HCT116 (cell line): ENCODE results near the gene UBTD1. TPM values are rescaled to one million over a fixed set of nuclear protein-coding genes. Genes with fewer than 3 reads are reported as not detected.

Experiments
- ATAC-seq: fragments of 200-7000 bp; cut with Tn5 transposase; 2 replicates; pipeline ENCODE4 v1.9.1; 2020; ENCODE audit warnings: mild to moderate bottlenecking, moderate library complexity
- BruUV-seq: library from RNA; stranded (reverse); fragments of 400-500 nt; replicated peaks from 2 replicates; lab custom pipeline; 2021; lab: Mats Ljungman, UMichigan
- CTCF ChIA-PET: fragments of 300-600 bp; sonication (Branson Sonifier 250); formaldehyde crosslinking; loops from one replicate; lab custom pipeline; 2021; ENCODE audit warnings: antibody characterized with exemption; lab: Charles Lee
- POLR2A ChIA-PET: fragments of 300-600, 350-600 bp; sonication (Branson Sonifier 250); formaldehyde crosslinking; loops from one replicate; lab custom pipeline; 2021; ENCODE audit warnings: antibody characterized with exemption; lab: Charles Lee
- RAD21 ChIA-PET, 2 experiments: fragments of 300-600 bp; sonication (Branson Sonifier 250); formaldehyde crosslinking; loops; one replicate each; lab custom pipeline; 2023; ENCODE audit warnings: low total read pairs in 2 of 2; ENCODE audit not compliant: uncharacterized antibody in 2 of 2, unreplicated experiment in 2 of 2, low non-redundant PET in 1 of 2; lab: Charles Lee
- DNase-seq: peaks from one replicate; pipeline ENCODE4 v3.0.0-alpha.2; 2010; ENCODE audit warnings: low read depth, low spot score
- H2AFZ ChIP-seq: fragments of 200-600 bp; shearing (Covaris generic), sonication (generic); 2 replicates; pipeline ENCODE4 v1.6.1; 2017; ENCODE audit warnings: low read depth, mixed run types, mixed read lengths, antibody characterized with exemption, low read length; ENCODE audit not compliant: poor library complexity, severe bottlenecking
- H3K27ac ChIP-seq: 2 replicates; pipeline ENCODE4 v1.5.1; 2012; ENCODE audit warnings: low read depth, low read length
- H3K27me3 ChIP-seq: fragments of 200-600 bp; sonication (generic); 2 replicates; pipeline ENCODE4 v1.6.1; 2016; ENCODE audit warnings: mixed run types, low read length, mixed read lengths; ENCODE audit not compliant: insufficient read depth
- H3K36me3 ChIP-seq, 2 experiments: fragments of 200-500 bp in 1 of 2; fragments of 200-600 bp in 1 of 2; sonication (Bioruptor generic) in 1 of 2; sonication (generic) in 1 of 2; 2 replicates each; pipeline versions ENCODE4 v1.5.1 to v1.6.1; 2014 to 2016; ENCODE audit warnings: low read length in 2 of 2, inconsistent platforms in 1 of 2, mixed read lengths in 1 of 2, mixed run types in 1 of 2; ENCODE audit not compliant: insufficient read depth in 2 of 2, control insufficient read depth in 1 of 2
- H3K4me1 ChIP-seq, 2 experiments: fragments of 200-600 bp in 1 of 2; sonication (generic) in 1 of 2; 2 replicates each; pipeline versions ENCODE4 v1.5.1 to v1.6.1; 2012 to 2017; ENCODE audit warnings: low read length in 2 of 2, inconsistent platforms in 1 of 2, mild to moderate bottlenecking in 1 of 2, mixed read lengths in 1 of 2, mixed run types in 1 of 2, moderate library complexity in 1 of 2; ENCODE audit not compliant: insufficient read depth in 2 of 2, control insufficient read depth in 1 of 2
- H3K4me2 ChIP-seq: fragments of 200-600 bp; sonication (generic); 2 replicates; pipeline ENCODE4 v1.6.1; 2017; ENCODE audit warnings: mixed run types, low read length, mixed read lengths
- H3K4me3 ChIP-seq, 2 experiments: fragments of 200-600 bp in 1 of 2; sonication (generic) in 1 of 2; replicated peaks in 1 of 2; 2 replicates each; pipeline ENCODE4 v1.5.1; 2011 to 2016; ENCODE audit warnings: low read length in 2 of 2, control low read depth in 1 of 2, low read depth in 1 of 2, mild to moderate bottlenecking in 1 of 2, mixed read lengths in 1 of 2, mixed run types in 1 of 2
- H3K79me2 ChIP-seq: fragments of 200-600 bp; sonication (generic); 2 replicates; pipeline ENCODE4 v1.6.1; 2017; ENCODE audit warnings: mild to moderate bottlenecking, mixed run types, low read length, moderate library complexity, mixed read lengths; ENCODE audit not compliant: insufficient read depth
- H3K9ac ChIP-seq: fragments of 200-600 bp; sonication (generic); 2 replicates; pipeline ENCODE4 v1.6.1; 2016; ENCODE audit warnings: low read length, mixed read lengths
- H3K9me2 ChIP-seq: fragments of 200-600 bp; sonication (generic), shearing (Covaris generic); 2 replicates; pipeline ENCODE4 v1.6.1; 2017; ENCODE audit warnings: mixed run types, mild to moderate bottlenecking, moderate library complexity; ENCODE audit not compliant: insufficient read depth
- H3K9me3 ChIP-seq, 2 experiments: fragments of 200-500 bp in 1 of 2; fragments of 200-600 bp in 1 of 2; sonication (Bioruptor generic) in 1 of 2; sonication (generic) in 1 of 2; 2 replicates each; pipeline ENCODE4 v1.6.1; 2014 to 2017; ENCODE audit warnings: low read length in 2 of 2, mixed read lengths in 2 of 2, inconsistent platforms in 1 of 2, low read depth in 1 of 2, mild to moderate bottlenecking in 1 of 2, mixed run types in 1 of 2, moderate library complexity in 1 of 2; ENCODE audit not compliant: control insufficient read depth in 1 of 2, insufficient read depth in 1 of 2
- H4K20me1 ChIP-seq: fragments of 200-600 bp; sonication (generic), shearing (Covaris generic); 2 replicates; pipeline ENCODE4 v1.6.1; 2017; ENCODE audit warnings: mixed run types, mild to moderate bottlenecking, moderate library complexity; ENCODE audit not compliant: insufficient read depth
- ATF3 ChIP-seq: IDR thresholded peaks from 2 replicates; pipeline ENCODE4 v1.6.1; 2012
- CBX3 ChIP-seq: IDR thresholded peaks from 2 replicates; pipeline ENCODE4 v1.6.1; 2012; ENCODE audit warnings: low read depth
- EGR1 ChIP-seq: IDR thresholded peaks from 2 replicates; pipeline ENCODE4 v1.6.1; 2012; ENCODE audit warnings: low read depth
- FOSL1 ChIP-seq: IDR thresholded peaks from 2 replicates; pipeline ENCODE4 v1.6.1; 2012; ENCODE audit warnings: low read depth
- MAX ChIP-seq: IDR thresholded peaks from 2 replicates; pipeline ENCODE4 v1.6.1; 2012
- SIN3A ChIP-seq: IDR thresholded peaks from 2 replicates; pipeline ENCODE4 v1.6.1; 2012; ENCODE audit warnings: low read depth
- SP1 ChIP-seq: IDR thresholded peaks from 2 replicates; pipeline ENCODE4 v1.6.1; 2012; ENCODE audit warnings: low read depth
- SRF ChIP-seq: IDR thresholded peaks from 2 replicates; pipeline ENCODE4 v1.6.1; 2012; ENCODE audit warnings: low read depth
- TCF7L2 ChIP-seq: IDR thresholded peaks from 2 replicates; pipeline ENCODE4 v1.7.0; 2011; ENCODE audit warnings: borderline replicate concordance, inconsistent platforms; ENCODE audit not compliant: insufficient read depth, insufficient read length; ENCODE audit errors: extremely low read depth
- YY1 ChIP-seq: IDR thresholded peaks from 2 replicates; pipeline ENCODE4 v1.6.1; 2011; ENCODE audit warnings: low read length, low read depth, moderate library complexity, mild to moderate bottlenecking; ENCODE audit not compliant: insufficient replicate concordance; ENCODE audit errors: extremely low read depth
- ZBTB33 ChIP-seq: IDR thresholded peaks from 2 replicates; pipeline ENCODE4 v1.6.1; 2011; ENCODE audit warnings: mild to moderate bottlenecking, low read length, moderate library complexity; ENCODE audit not compliant: insufficient replicate concordance; ENCODE audit errors: extremely low read depth
- ZFX ChIP-seq: fragments of 450-650 bp; IDR thresholded peaks from 2 replicates; pipeline ENCODE4 v1.6.1; 2017
- intact Hi-C: fragments of 100-400 bp; cut with micrococcal nuclease; formaldehyde crosslinking; loops from 2 replicates; pipeline ENCODE4 v1.10.0; 2022
- total RNA-seq: library from RNA; stranded (reverse); gene quantifications from one replicate; pipeline ENCODE4 v1.2.1, GENCODE V29; 2021; ENCODE audit not compliant: unreplicated experiment

The UBTD1 gene
- total RNA-seq, 1 experiment from 2014 or later: 12.8 TPM

GRCh38 chr10:97510686-97511085, 12.0 kb downstream of the UBTD1 start:
- Histone ChIP-seq H2AFZ (no peak overlapping the region), H3K36me3 (no peaks in the 10 kb centered on the region), H3K9me2 (no peaks in the 10 kb centered on the region), H3K9me3 (no peaks in the 10 kb centered on the region), H3K9ac (no peak overlapping the region)
- POLR2A ChIA-PET: no interaction called here
- no peak for DNase-seq
- TF ChIP-seq FOSL1 (no peak), CBX3 (no peak), ZBTB33 (no peak), EGR1 (no peak), TCF7L2 (no peak), ATF3 (no peak), MAX (no peak), SRF (no peak), SIN3A (no peak), SP1 (no peak), ZFX (no peak), YY1 (no peak)
- TF ChIP-seq, all 23 proteins: peak for 0
- H3K27me3 ChIP-seq: no peaks in the 10 kb centered on the region
- H3K4me2 ChIP-seq: no peak overlapping the region
- no peaks in the 10 kb centered on the region for H3K4me1 ChIP-seq
- no TSS peak for BruUV-seq
- H3K4me3 ChIP-seq: no peak overlapping the region
- H3K27ac ChIP-seq: no peak overlapping the region
- no peak for ATAC-seq
- no peaks in the 10 kb centered on the region for H4K20me1 ChIP-seq
- intact Hi-C loops: no loop called here
- RAD21 ChIA-PET: no interaction called here
- CTCF ChIA-PET: no interaction called here
- H3K79me2 ChIP-seq: no peaks in the 10 kb centered on the region; the same call in 1 of the 2 replicates
